ENCODE data around the gene PMS2. TPM values are rescaled to one million over a fixed set of nuclear protein-coding genes. Genes with fewer than 3 reads are reported as not detected.
A peak's percentile ranks its signal among the peaks of the same experiment; 100 is the strongest.

Gene PMS2
- total and polyA plus RNA-seq, 9 of the 15 experiments (the other 6 are each of a cell fraction or from before 2014, with no cell fraction given), result 4.9 to 27.6 (median 16.5) TPM

GRCh38 chr7:6015917-6016652 is 7.2 kb upstream of the PMS2 start (continued):
- TF ChIP-seq HDAC6 (IDR thresholded peaks at IDR 0.05; ENCODE audit: low read depth, low read length) (no peak), ATF1 (CRISPR knock-in tag; IDR thresholded peaks at IDR 0.05) (no peak), ATF1 (tag; IDR thresholded peaks at IDR 0.05) (no peak), SMAD1 (IDR thresholded peaks at IDR 0.05; ENCODE audit: low read depth, low read length, partially characterized antibody) (no peak), MNT (conservative IDR thresholded peaks at IDR 0.05) (no peak), NCOA2 (IDR thresholded peaks at IDR 0.05; ENCODE audit: partially characterized antibody in 2 of 2) (no peak), SRF (CRISPR knock-in tag; IDR thresholded peaks at IDR 0.05) (no peak), SIN3B (IDR thresholded peaks at IDR 0.05; ENCODE audit: low read depth) (no peak), ZNF79 (CRISPR knock-in tag; IDR thresholded peaks at IDR 0.05; ENCODE audit: low read depth) (0 out of 2 replicates have a peak, but pooled peaks have one; percentile 2), KLF10 (CRISPR knock-in tag; IDR thresholded peaks at IDR 0.05) (no peak), SETDB1 (IDR thresholded peaks at IDR 0.05; ENCODE audit: low read length) (no peak), ZSCAN29 (IDR thresholded peaks at IDR 0.05) (no peak), IRF2 (CRISPR knock-in tag; IDR thresholded peaks at IDR 0.05) (no peak), CHAMP1 (IDR thresholded peaks at IDR 0.05) (no peak), HDAC8 (tag; IDR thresholded peaks at IDR 0.05) (peak; percentile 81; the same call in 1 of the 2 replicates), HSF4 (CRISPR knock-in tag; IDR thresholded peaks at IDR 0.05; ENCODE audit: borderline replicate concordance) (0 out of 2 replicates have a peak, but pooled peaks have one; percentile 4), SNAPC5 (CRISPR knock-in tag; IDR thresholded peaks at IDR 0.05) (no peak), HOMEZ (CRISPR knock-in tag; IDR thresholded peaks at IDR 0.05) (no peak), ILF3 (IDR thresholded peaks at IDR 0.05; ENCODE audit: borderline replicate concordance) (no peak), TCF15 (CRISPR knock-in tag; IDR thresholded peaks at IDR 0.05) (0 out of 2 replicates have a peak, but pooled peaks have one; percentile 61)
- TF ChIP-seq, protein P1, sequence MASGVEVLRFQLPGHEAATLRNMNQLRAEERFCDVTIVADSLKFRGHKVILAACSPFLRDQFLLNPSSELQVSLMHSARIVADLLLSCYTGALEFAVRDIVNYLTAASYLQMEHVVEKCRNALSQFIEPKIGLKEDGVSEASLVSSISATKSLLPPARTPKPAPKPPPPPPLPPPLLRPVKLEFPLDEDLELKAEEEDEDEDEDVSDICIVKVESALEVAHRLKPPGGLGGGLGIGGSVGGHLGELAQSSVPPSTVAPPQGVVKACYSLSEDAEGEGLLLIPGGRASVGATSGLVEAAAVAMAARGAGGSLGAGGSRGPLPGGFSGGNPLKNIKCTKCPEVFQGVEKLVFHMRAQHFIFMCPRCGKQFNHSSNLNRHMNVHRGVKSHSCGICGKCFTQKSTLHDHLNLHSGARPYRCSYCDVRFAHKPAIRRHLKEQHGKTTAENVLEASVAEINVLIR (CRISPR knock-in tag; IDR thresholded peaks at IDR 0.05), result peak; percentile 44; the same call in 1 of the 2 replicates
